Ureter (tissue), 1 donor: ENCODE data around the gene PPP6C. TPM values are rescaled to one million over a fixed set of nuclear protein-coding genes. Genes with fewer than 3 reads are reported as not detected.
"Not testable (repeated sequence)": the region's sequence is repeated elsewhere in the genome, so short reads cannot be mapped to it uniquely, and the experiment has no call there.

Experiments used
- DNase-seq: peaks from one replicate; pipeline ENCODE4 v3.0.0-alpha.2; 2020; ENCODE audit warnings: low spot score
- total RNA-seq: library from RNA; stranded (reverse); gene quantifications from one replicate; pipeline ENCODE4 v1.2.4, GENCODE V29; 2023
- donor health status: DM: yes; HTN: yes; CAD: no.

The PPP6C gene
- total RNA-seq, 1 donor from 2014 or later, result 36.9 TPM

GRCh38 chr9:125183054-125183453 lies 6.5 kb downstream of the PPP6C start:
- DNase-seq, result no peak

DNA sequence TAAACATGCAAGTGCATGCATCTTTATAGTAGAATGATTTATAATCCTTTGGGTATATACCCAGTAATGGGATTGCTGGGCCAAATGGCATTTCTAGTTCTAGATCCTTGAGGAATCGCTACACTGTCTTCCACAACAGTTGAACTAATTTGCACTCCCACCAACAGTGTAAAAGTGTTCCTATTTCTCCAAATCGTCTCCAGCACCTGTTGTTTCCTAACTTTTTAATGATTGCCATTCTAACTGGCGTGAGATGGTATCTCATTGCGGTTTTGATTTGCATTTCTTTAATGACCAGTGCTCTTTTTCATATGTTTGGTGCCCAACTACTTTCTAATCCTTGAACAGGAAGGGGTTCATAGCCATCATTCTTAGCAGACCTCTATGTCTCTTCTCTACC lies 7.8 kb downstream of the PPP6C start:
- not testable (repeated sequence) for DNase-seq

DNA sequence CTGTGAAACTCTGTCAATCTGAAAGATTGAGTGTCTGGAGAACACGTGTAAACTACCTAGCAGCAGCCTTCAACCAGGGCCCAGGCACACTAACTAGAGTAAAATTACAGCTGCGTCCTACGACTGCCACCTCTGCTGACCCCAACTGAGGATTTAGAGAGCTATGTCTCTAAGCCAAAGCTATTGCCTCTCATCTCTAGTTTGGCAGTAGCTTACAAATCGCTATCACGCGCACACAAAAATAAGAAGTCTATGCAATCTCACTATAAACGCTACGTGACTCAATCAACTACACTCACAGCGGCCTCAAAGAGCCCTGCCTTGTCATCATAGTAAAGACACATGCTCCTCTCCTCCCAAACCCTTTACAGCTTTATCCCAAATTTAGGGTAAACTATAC lies 8.7 kb downstream of the PPP6C start:
- DNase-seq, result no peak

DNA sequence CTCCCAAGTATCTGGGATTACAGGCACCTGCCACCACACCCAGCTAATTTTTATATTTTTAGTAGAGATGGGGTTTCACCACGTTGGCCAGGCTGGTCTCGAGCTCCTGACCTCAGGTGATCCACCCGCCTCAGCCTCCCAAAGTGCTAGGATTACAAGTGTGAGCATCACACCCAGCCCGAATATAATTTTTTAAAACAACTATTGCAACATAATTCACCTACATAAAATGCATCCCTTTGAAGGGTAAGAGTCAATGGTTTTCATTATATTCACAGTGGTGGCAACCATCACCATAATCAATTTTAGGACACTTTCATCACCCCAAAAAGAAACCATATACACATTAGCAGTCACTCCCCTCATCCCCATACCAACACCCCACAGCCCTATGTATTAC lies 9.8 kb downstream of the PPP6C start:
- DNase-seq, result not testable (repeated sequence)

DNA sequence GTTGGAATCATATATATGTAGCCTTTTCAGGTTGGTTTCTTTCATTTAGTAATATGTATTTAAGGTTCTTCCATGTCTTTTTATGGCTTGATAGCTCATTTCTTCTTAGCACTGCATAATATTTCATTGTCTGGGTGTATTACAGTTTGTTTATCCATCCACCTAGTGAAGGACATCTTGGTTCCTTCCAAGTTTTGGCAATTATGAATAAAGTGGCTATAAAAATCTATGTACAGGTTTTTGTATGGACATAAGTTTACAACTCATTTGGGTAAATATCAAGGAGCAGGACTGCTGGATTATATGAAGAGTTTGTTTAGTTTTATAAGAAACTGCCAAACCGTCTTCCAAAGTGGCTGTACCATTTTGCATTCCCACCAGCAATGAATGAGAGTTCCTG lies 11.7 kb downstream of the PPP6C start:
- no peak for DNase-seq

DNA sequence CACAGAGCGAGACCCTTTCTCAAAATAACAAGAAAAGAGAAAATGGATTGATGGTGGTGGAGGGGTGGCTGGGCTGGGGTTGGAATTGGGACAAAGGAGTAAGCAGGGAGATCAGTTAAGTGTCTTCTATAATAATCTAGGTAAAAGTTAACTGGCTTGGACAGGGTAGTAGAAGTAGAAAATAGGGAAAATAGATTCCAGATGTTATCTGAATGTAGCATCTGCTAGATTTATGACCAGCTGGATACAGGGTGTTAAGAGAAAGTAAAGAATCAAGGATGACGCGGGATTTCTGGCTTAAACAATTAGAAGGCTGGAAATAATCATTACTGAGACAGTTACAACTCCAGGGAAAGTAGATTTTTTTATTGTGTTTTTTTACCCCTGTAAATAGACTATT lies 13.0 kb downstream of the PPP6C start:
- no peak for DNase-seq

GRCh38 chr9:125172031-125172755 lies 17.4 kb downstream of the PPP6C start:
- no peak for DNase-seq

DNA sequence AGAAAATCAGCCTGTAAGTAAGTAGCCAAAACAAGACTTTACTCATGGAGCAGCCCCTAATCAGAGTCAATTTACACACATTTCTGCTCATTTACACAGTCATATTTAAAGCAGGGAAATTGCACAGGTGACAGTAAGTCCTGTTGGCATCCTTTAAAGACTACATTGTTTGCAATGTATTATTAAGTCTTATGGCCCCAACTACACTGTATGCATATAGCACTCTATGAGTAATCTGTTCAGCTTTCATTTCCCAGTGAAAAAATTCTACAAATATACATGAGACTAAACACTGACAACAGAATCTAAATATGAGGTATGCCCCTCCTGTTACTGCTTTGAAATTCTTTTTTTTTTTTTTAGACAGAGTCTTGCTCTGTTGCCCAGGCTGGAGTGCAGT lies 19.7 kb downstream of the PPP6C start:
- no peak for DNase-seq

DNA sequence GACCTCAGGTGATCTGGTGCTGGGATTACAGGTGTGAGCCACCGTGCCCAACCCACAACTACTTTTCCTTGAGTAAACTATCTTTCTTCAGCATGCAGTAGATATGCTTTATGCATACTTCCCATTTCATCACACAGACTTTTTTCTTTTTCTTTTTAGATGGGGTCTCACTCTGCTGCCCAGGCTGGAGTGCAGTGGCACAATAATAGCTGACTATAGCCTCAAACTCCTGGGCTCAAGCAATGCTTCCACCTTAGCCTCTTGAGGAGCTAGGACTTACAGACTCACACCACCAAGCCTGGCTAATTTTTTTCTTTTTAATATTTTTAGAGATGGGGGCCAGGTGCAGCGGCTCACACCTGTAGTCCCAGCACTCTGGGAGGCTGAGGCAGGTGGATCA lies 22.8 kb downstream of the PPP6C start:
- no peak for DNase-seq

DNA sequence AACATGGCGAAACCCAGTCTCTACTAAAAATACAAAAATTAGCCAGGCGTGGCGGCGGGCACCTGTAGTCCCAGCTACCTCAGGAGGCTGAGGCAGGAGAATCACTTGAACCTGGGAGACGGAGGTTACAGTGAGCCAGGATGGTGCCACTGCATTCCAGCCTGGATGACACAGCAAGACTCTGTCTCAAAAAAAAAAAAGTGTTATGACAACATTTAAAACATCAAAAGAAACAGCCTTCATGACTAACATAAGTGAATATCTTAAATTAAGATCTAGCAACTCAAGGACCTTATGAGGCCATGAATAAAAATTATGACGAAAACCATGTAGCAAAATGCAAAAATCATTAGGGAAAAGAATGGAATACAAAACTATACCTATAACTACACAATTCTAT lies 26.7 kb downstream of the PPP6C start:
- DNase-seq, result not testable (repeated sequence)

- DNase-seq, result no peak
These were observed 28.2 kb downstream of the PPP6C start for GRCh38 chr9:125161284-125161918.

DNA sequence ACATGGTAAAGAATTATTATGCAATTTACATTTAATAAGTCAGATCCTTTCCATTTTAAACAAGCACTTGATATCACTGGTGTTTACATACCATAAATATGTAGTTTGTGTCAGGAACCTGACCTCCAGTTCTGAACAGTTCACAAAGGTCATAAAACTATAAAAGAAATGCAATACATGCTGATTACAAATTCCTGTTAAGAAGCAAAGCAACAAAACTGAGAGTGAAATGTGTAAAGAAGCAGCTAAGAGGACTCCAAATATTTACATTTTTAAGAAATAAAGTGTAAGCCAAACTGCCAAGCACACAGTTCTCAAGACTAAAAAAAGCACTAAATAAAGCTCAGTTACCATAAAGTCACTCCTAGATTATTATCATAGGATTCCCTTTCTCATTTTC lies 28.9 kb downstream of the PPP6C start:
- no peak for DNase-seq

- DNase-seq, result no peak
These were observed 33.1 kb downstream of the PPP6C start for GRCh38 chr9:125156551-125156950.

DNA sequence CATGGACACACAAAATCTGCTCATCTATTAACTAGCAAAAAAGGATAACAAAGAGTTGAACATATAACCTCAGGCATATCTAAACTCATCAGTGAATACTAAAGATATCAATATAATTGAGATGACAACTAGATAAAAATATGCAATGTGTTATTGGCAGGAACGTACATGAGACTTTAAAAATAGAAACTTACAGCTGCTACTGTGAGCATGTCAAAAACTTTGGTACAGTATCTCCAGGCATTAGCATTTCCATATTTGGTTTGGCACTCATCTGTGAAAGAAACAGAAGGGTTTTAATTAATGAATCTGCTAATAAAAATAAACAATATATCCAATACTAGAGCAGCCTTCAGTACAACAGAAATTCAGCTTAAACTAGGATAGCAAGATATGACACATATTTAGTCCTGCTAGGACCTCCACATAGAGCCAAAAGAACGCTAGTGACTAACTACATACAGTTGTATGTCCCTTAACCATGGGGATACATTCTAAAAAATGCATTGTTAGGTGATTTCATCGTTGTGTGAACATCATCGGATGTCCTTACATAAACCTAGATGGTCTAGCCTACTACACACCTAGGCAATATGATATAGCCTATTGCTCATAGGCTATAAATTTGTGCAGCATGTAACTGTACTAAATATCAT lies 35.8 kb downstream of the PPP6C start:
- DNase-seq, result no peak

DNA sequence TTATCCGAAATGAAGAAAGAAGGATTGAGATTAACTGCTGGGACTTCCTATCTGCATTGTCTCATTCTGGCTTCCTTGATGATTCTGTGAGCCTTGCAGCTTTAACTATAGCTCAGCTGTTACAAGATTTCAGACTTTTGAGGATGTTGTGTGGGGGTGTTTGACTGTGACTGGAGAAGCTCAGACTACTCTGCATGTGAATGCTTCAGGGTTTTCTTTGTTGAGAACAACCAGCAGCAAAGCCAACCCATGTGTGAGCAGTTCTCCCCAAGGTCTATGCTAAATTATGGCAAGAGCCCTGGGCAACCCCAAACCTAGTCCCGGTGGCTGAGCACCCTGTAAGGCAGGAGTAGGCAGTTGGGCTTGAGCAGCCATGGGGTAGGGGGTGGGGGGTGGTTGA lies 37.9 kb downstream of the PPP6C start:
- no peak for DNase-seq

DNA sequence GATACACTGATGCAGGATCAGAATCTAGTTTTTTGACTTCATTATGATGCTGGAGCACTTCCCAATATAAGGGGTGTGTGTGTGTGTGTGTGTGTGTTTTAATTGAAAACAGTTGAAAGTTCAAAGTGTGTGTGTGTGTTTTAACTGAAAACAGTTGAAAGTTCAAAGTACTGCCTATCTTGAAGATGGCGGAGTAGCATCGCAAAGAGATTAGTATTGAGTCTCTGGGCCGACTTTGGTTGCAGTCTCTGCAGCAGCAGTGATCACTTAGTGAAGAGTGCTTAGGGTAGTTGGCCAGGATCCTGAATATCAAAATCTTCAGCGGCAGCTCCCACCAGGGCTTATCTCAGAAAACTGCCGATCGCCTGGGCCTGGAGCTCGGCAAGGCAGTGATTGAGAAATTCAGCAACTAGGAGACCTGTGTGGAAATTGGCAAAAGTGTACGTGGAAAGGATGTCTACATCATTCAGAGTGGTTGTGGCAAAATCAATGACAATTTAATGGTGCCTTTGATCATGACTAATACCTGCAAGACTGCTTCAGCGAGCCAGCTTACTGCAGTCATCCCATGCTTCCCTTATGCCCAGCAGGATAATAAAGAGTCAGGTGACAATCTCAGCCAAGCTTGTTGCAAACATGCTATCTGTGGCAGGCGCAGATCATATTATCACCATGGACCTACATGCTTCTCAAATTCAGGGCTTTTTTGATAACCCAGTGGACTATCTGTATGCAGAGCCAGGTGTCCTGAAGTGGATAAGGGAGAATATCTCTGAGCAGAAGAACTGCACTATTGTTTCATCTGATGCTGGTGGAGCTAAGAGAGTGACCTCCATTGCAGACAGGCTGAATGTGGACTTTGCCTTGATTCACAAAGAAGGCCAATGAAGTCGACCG lies 39.0 kb downstream of the PPP6C start:
- no peak for DNase-seq

- DNase-seq, result no peak
These were observed 42.1 kb downstream of the PPP6C start for GRCh38 chr9:125147401-125147951.

- no peak for DNase-seq
These were observed 43.4 kb downstream of the PPP6C start for GRCh38 chr9:125146247-125146646.

DNA sequence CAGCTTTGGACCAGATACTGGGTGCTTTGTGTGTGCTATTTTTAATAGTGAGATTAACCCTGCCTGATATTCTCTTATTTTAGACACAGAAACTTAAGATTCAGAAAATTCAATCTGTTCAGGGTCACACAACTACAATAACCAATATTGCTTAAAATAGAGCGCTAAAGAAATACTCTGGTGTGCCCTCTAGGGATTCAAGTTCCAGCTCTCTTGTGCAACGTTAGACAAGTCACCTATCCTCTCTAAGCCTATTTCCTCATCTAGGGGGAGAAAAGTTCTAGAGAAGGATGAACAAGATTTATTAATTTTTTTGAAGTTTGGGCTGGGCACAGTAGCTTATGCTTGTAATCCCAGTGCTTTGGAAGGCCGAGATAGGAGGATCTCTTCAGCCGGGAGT lies 44.2 kb downstream of the PPP6C start:
- no peak for DNase-seq

GRCh38 chr9:125143377-125144090 lies 46.1 kb downstream of the PPP6C start, which contains the start of gene SCAI:
Gene SCAI (minus strand): TSS chr9:125143528. CDS start chr9:125143437, 91 bp downstream.
- DNase-seq, result peak; percentile 99
